Measurements from ENCODE around the gene IQCH.

- TF ChIP-seq CTCF (conservative IDR thresholded peaks at IDR 0.05; ENCODE audit: low read depth, low read length) (no peak), EZH2 (IDR thresholded peaks at IDR 0.05; ENCODE audit: low read length, unreplicated experiment) (no peak)
Measured at GRCh38 chr15:67551207-67551743, 296.7 kb downstream of the IQCH start.

Measured in PC-3 (cell line).